ENCODE data around the gene TTPAL.

DNA sequence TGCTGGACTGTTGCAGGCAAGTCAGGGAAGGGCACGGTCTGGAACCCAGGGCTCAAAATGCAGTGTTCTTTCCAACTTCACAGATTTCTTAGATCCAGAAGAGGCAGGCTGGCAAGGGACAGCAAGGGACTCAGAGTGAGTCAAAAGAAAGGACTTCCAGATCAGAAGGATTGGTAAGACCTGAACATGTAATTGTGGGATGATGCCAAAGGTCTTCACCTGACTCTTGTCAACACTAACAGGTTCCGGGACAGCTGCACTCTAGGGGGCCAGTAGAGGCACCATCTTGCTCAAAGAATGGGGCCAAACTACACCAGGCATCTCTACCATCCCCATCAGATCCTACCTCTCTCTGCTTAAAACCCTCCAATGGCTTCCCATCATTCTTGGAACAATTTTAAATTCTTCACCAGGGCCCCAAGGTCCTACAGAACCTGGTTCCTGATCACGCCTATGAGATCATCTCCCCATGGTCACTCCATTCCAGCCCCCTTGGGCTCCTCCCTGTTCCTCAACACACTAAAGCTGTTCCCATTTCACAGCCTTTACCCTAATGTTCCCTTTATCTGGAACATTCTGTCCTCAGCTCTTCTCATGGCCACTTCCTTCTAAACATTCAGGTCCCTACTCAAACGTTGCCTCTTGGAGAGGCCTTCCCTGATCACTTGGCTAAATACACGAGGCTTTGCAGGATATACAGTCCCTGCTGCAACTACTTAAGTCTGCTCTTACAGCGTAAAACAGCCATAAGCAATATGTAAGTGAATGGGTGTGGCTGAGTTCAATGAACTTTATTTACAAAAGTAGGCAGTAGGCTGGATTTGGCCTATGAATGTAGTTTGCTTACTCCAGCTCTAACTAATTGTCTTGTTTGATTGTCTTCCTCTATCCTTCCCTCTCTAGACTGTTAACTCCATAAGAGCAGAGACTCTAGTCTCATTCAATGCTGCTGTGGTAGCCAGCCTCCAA, 29.6 kb upstream of the TTPAL start:
- TF ChIP-seq TAF1 (conservative IDR thresholded peaks at IDR 0.05) (no peak), CTCF (IDR thresholded peaks at IDR 0.05; ENCODE audit: low read depth, low read length, missing input control) (no peak), GABPA (IDR thresholded peaks at IDR 0.05 in 1 of 2, conservative IDR thresholded peaks at IDR 0.05 in 1 of 2) (no peak), JUND (IDR thresholded peaks at IDR 0.05) (no peak), EGR1 (IDR thresholded peaks at IDR 0.05; ENCODE audit: low read depth in 2 of 2) (no peak), YY1 (IDR thresholded peaks at IDR 0.05) (no peak)
- TF ChIP-seq, protein P1, sequence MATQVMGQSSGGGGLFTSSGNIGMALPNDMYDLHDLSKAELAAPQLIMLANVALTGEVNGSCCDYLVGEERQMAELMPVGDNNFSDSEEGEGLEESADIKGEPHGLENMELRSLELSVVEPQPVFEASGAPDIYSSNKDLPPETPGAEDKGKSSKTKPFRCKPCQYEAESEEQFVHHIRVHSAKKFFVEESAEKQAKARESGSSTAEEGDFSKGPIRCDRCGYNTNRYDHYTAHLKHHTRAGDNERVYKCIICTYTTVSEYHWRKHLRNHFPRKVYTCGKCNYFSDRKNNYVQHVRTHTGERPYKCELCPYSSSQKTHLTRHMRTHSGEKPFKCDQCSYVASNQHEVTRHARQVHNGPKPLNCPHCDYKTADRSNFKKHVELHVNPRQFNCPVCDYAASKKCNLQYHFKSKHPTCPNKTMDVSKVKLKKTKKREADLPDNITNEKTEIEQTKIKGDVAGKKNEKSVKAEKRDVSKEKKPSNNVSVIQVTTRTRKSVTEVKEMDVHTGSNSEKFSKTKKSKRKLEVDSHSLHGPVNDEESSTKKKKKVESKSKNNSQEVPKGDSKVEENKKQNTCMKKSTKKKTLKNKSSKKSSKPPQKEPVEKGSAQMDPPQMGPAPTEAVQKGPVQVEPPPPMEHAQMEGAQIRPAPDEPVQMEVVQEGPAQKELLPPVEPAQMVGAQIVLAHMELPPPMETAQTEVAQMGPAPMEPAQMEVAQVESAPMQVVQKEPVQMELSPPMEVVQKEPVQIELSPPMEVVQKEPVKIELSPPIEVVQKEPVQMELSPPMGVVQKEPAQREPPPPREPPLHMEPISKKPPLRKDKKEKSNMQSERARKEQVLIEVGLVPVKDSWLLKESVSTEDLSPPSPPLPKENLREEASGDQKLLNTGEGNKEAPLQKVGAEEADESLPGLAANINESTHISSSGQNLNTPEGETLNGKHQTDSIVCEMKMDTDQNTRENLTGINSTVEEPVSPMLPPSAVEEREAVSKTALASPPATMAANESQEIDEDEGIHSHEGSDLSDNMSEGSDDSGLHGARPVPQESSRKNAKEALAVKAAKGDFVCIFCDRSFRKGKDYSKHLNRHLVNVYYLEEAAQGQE (IDR thresholded peaks at IDR 0.05), result no peak
